K562 (cell line): ENCODE results near the gene EHD3. TPM values are rescaled to one million over a fixed set of nuclear protein-coding genes. Genes with fewer than 3 reads are reported as not detected.

Source experiments
- ATAC-seq: fragments of 200-7000 bp; cut with Tn5 transposase; 3 replicates; pipeline ENCODE4 v1.9.1; 2020; ENCODE audit warnings: moderate library complexity
- BruUV-seq: library from RNA; stranded (reverse); fragments of 400-500 nt; replicated peaks from 2 replicates; lab custom pipeline; 2021; lab: Mats Ljungman, UMichigan
- CTCF ChIA-PET: fragments of 300-600 bp; formaldehyde crosslinking; extraction: SDS; loops from one replicate; lab custom pipeline; 2021; ENCODE audit warnings: low intra/inter-chr PET ratio; lab: Yijun Ruan, JAX
- POLR2A ChIA-PET: fragments of 300-600, 350-650 bp; sonication (Branson Sonifier 250); formaldehyde crosslinking; extraction: SDS; loops from one replicate; lab custom pipeline; 2021; ENCODE audit warnings: antibody characterized with exemption, inconsistent platforms; lab: Yijun Ruan, JAX
- DNase-seq, 4 experiments: peaks; one replicate each; pipeline versions ENCODE4 v3.0.0 to v3.0.0-alpha.2; 2011 to 2018; ENCODE audit warnings: low spot score in 3 of 4, mixed read lengths in 3 of 4; ENCODE audit errors: extremely low read depth in 1 of 4
- FAIRE-seq: peaks from 2 replicates; lab custom pipeline; 2011; peaks lifted over from hg19 to GRCh38; lab: Jason Lieb, UNC
- H2AFZ ChIP-seq: 2 replicates; pipeline ENCODE4 v1.6.0; 2011; ENCODE audit warnings: low read depth, low read length, control low read depth, inconsistent platforms
- H3K27ac ChIP-seq: fragments of 200-600 bp; 3 replicates; pipeline ENCODE4 v1.8.0; 2011; ENCODE audit warnings: low read depth, mild to moderate bottlenecking, control low read depth, inconsistent platforms, low read length, moderate library complexity, mixed read lengths; ENCODE audit errors: extremely low read depth
- H3K27me3 ChIP-seq, 2 experiments: fragments of 300-600 bp in 1 of 2; 2 replicates in 1 of 2; 3 replicates in 1 of 2; pipeline versions ENCODE4 v1.6.0 to v1.8.0; 2011; ENCODE audit warnings: inconsistent platforms in 2 of 2, low read length in 2 of 2, mild to moderate bottlenecking in 1 of 2, mixed read lengths in 1 of 2, moderate library complexity in 1 of 2; ENCODE audit not compliant: control insufficient read depth in 2 of 2, insufficient read depth in 2 of 2
- H3K36me3 ChIP-seq: fragments of 300-600 bp; 3 replicates; pipeline ENCODE4 v1.8.0; 2011; ENCODE audit warnings: mild to moderate bottlenecking, low read length, inconsistent platforms; ENCODE audit not compliant: control insufficient read depth, insufficient read depth
- H3K4me1 ChIP-seq, 2 experiments: fragments of 200-600 bp in 1 of 2; replicated peaks in 1 of 2; 2 replicates in 1 of 2; 3 replicates in 1 of 2; pipeline versions ENCODE4 v1.5.1 to v1.8.0; 2011; ENCODE audit warnings: inconsistent platforms in 2 of 2, low read length in 2 of 2, mild to moderate bottlenecking in 1 of 2, mixed read lengths in 1 of 2, moderate library complexity in 1 of 2; ENCODE audit not compliant: control insufficient read depth in 2 of 2, insufficient read depth in 2 of 2
- H3K4me2 ChIP-seq: 2 replicates; pipeline ENCODE4 v1.6.1; 2011; ENCODE audit warnings: low read length, control low read depth, inconsistent platforms, mixed read lengths; ENCODE audit not compliant: insufficient read depth
- H3K4me3 ChIP-seq: fragments of 200-600 bp; sonication (generic), shearing (Covaris generic); 2 replicates; pipeline ENCODE4 v1.5.1; 2016; ENCODE audit warnings: control low read depth, inconsistent platforms
- H3K79me2 ChIP-seq: fragments of 200-600 bp; 3 replicates; pipeline ENCODE4 v1.8.0; 2011; ENCODE audit warnings: low read length, inconsistent platforms; ENCODE audit not compliant: control insufficient read depth, insufficient read depth
- H3K9ac ChIP-seq, 2 experiments: 2 replicates each; pipeline versions ENCODE4 v1.6.0 to v1.6.1; 2011; ENCODE audit warnings: low read depth in 2 of 2, low read length in 2 of 2, control low read depth in 1 of 2, inconsistent platforms in 1 of 2, mild to moderate bottlenecking in 1 of 2, mixed read lengths in 1 of 2; ENCODE audit not compliant: insufficient read depth in 1 of 2
- H3K9me1 ChIP-seq: one replicate; pipeline ENCODE4 v1.6.0; 2011; ENCODE audit warnings: inconsistent platforms, mild to moderate bottlenecking, low read length, moderate library complexity; ENCODE audit not compliant: control insufficient read depth, insufficient read depth
- H3K9me3 ChIP-seq: replicated peaks from 2 replicates; pipeline ENCODE4 v1.5.1; 2011; ENCODE audit warnings: low read depth, low read length, inconsistent platforms; ENCODE audit not compliant: control insufficient read depth, insufficient read depth
- H4K20me1 ChIP-seq: replicated peaks from 2 replicates; pipeline ENCODE4 v1.6.1; 2011; ENCODE audit warnings: low read length, inconsistent platforms, mixed read lengths; ENCODE audit not compliant: control insufficient read depth, insufficient read depth
- ARNT ChIP-seq, 2 experiments: fragments of 450-650 bp; IDR thresholded peaks; 2 replicates each; pipeline ENCODE4 v1.6.1; 2016; ENCODE audit warnings: mild to moderate bottlenecking in 1 of 2
- POLR2AphosphoS5 ChIP-seq: IDR thresholded peaks from 2 replicates; pipeline ENCODE4 v1.6.1; 2011; ENCODE audit warnings: mild to moderate bottlenecking, low read depth, low read length, moderate library complexity; ENCODE audit not compliant: control insufficient read depth, insufficient read depth
- PTRF ChIP-seq: fragments of 450-650 bp; IDR thresholded peaks from 2 replicates; pipeline ENCODE4 v1.6.1; 2016; ENCODE audit warnings: mild to moderate bottlenecking, missing genetic modification characterization, missing compliant biosample characterization
- SAP30 ChIP-seq: fragments of 200-600 bp; sonication (generic); IDR thresholded peaks from 2 replicates; pipeline ENCODE4 v1.6.1; 2012; ENCODE audit warnings: borderline replicate concordance, low read depth, mild to moderate bottlenecking, moderate library complexity, low read length, control low read depth, inconsistent platforms; ENCODE audit not compliant: insufficient read depth, poor library complexity, severe bottlenecking
- SP2 ChIP-seq: IDR thresholded peaks from 2 replicates; pipeline ENCODE4 v1.6.1; 2011; ENCODE audit warnings: mild to moderate bottlenecking, low read depth, low read length, moderate library complexity; ENCODE audit not compliant: poor library complexity, severe bottlenecking; ENCODE audit errors: extremely low read depth
- SRSF7 ChIP-seq: fragments of 200-400 bp; formaldehyde crosslinking; optimal IDR thresholded peaks from 2 replicates; pipeline ENCODE3; 2017; ENCODE audit warnings: mild to moderate bottlenecking, low read depth, low read length
- ZNF263 ChIP-seq: sonication (generic); formaldehyde crosslinking; IDR thresholded peaks from 2 replicates; pipeline ENCODE4 v1.8.0; 2022; ENCODE audit warnings: mild to moderate bottlenecking, missing genetic modification reagents, borderline replicate concordance
- WGBS: fragments of 100-300 bp; shearing (Covaris generic); methylation state at CpG from one replicate; pipeline ENCODE4 v1.1.6; 2016; ENCODE audit warnings: low coverage, mixed read lengths; ENCODE audit not compliant: insufficient coverage; ENCODE audit errors: missing lambda C conversion rate; 5-methylcytosine and 5-hydroxymethylcytosine counted together
- in situ Hi-C: fragments of 300-500 bp; cut with MboI; formaldehyde crosslinking; loops from 4 replicates; pipeline ENCODE4 v1.15.0; 2018; ENCODE audit warnings: inconsistent platforms, mixed read lengths
- intact Hi-C: fragments of 100-400 bp; cut with micrococcal nuclease; formaldehyde crosslinking; loops from 2 replicates; pipeline ENCODE4 v1.14.2; 2022
- polyA plus RNA-seq, 8 experiments: library from polyadenylated mRNA; depleted of rRNA in 4 of 8; stranded (reverse) in 5 of 8; unstranded in 3 of 8; fragments of >200 nt; fragmentation: Nextera tagmentation in 2 of 8; fragmentation: Illumina TruSeq in 1 of 8; extraction: Ambion mirVana in 2 of 8; extraction: Trizol in 1 of 8; gene quantifications; 2 replicates each; pipeline versions ENCODE4 v1.2.1 to v1.2.3, GENCODE V29; 2011 to 2014; ENCODE audit warnings: inconsistent platforms in 1 of 8, missing spikeins in 1 of 8
- total RNA-seq, 7 experiments: library from RNA; depleted of rRNA in 6 of 7; stranded (reverse); fragments of >200 nt in 6 of 7; fragmentation: Illumina TruSeq in 2 of 7; extraction: Trizol in 2 of 7; gene quantifications; 2 replicates each; pipeline versions ENCODE4 v1.2.1 to v1.2.3, GENCODE V29; 2011 to 2021; ENCODE audit warnings: low replicate concordance in 1 of 7
- TF ChIP-seq, protein P1 (sequence below): fragments of 150-350 bp; IDR thresholded peaks from 2 replicates; pipeline ENCODE4 v1.6.1; 2014; ENCODE audit warnings: low read depth, mild to moderate bottlenecking, low read length, borderline replicate concordance
- TF ChIP-seq, protein P2 (sequence below): fragments of 250-450 bp; sonication (Bioruptor Pico); IDR thresholded peaks from 2 replicates; pipeline ENCODE4 v1.9.0; 2021; ENCODE audit warnings: mild to moderate bottlenecking
- TF ChIP-seq, protein P3 (sequence below): sonication (generic); formaldehyde crosslinking; IDR thresholded peaks from 2 replicates; pipeline ENCODE4 v1.8.0; 2022; ENCODE audit warnings: mild to moderate bottlenecking, low read depth, missing genetic modification reagents

Gene EHD3
- total and polyA plus RNA-seq, 9 of the 15 experiments (the other 6 are each of a cell fraction or from before 2014, with no cell fraction given), result under 0.01 to 0.04 (median 0.03) TPM; not detected in 3

DNA sequence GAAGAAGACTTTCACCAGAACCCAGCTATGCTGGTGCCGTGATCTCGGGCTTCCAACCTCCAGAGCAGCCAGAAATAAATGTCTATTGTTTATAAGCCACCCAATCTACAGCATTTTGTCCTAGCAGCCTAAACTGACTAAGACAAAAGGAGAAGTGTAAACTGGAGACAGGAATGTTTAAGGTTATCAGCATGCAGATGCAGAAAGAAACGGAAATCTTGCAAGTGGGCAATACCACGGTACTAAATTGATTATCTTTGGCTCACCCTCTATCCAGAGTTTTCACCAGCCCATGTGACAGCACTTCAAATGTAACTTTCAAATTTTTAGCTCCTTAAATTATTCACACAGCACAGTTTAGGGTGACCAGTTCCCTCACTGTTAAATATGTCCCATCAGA lies 10.9 kb upstream of the EHD3 start:
- no peaks in the 10 kb centered on the region for H3K36me3 ChIP-seq
- no peak overlapping the region for H2AFZ ChIP-seq
- no peaks in the 10 kb centered on the region for H3K9me1 ChIP-seq
- no peak overlapping the region for H3K27ac ChIP-seq
- no peak overlapping the region for H3K4me2 ChIP-seq
- WGBS, result 0% methylated on average over 4 of the region's 4 CpGs
- peaks cover 0 to 17% of the 10 kb centered on the region in 2 experiments; a peak in 4 of 5 replicates for H3K27me3 ChIP-seq
- TF ChIP-seq SAP30, result no peak
- TF ChIP-seq SRSF7, result no peak
- TF ChIP-seq, protein P1, sequence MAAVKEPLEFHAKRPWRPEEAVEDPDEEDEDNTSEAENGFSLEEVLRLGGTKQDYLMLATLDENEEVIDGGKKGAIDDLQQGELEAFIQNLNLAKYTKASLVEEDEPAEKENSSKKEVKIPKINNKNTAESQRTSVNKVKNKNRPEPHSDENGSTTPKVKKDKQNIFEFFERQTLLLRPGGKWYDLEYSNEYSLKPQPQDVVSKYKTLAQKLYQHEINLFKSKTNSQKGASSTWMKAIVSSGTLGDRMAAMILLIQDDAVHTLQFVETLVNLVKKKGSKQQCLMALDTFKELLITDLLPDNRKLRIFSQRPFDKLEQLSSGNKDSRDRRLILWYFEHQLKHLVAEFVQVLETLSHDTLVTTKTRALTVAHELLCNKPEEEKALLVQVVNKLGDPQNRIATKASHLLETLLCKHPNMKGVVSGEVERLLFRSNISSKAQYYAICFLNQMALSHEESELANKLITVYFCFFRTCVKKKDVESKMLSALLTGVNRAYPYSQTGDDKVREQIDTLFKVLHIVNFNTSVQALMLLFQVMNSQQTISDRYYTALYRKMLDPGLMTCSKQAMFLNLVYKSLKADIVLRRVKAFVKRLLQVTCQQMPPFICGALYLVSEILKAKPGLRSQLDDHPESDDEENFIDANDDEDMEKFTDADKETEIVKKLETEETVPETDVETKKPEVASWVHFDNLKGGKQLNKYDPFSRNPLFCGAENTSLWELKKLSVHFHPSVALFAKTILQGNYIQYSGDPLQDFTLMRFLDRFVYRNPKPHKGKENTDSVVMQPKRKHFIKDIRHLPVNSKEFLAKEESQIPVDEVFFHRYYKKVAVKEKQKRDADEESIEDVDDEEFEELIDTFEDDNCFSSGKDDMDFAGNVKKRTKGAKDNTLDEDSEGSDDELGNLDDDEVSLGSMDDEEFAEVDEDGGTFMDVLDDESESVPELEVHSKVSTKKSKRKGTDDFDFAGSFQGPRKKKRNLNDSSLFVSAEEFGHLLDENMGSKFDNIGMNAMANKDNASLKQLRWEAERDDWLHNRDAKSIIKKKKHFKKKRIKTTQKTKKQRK, result no peak
- no peak for TF ChIP-seq SP2
- no peak for TF ChIP-seq ZNF263 (CRISPR knock-in tag)
- TF ChIP-seq ARNT (IDR thresholded peaks at IDR 0.05), result no peak
- TF ChIP-seq PTRF (tag), result no peak
- TF ChIP-seq POLR2AphosphoS5, result no peak
- TF ChIP-seq, protein P2, sequence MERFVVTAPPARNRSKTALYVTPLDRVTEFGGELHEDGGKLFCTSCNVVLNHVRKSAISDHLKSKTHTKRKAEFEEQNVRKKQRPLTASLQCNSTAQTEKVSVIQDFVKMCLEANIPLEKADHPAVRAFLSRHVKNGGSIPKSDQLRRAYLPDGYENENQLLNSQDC (CRISPR knock-in tag), result no peak
- TF ChIP-seq, protein P3, sequence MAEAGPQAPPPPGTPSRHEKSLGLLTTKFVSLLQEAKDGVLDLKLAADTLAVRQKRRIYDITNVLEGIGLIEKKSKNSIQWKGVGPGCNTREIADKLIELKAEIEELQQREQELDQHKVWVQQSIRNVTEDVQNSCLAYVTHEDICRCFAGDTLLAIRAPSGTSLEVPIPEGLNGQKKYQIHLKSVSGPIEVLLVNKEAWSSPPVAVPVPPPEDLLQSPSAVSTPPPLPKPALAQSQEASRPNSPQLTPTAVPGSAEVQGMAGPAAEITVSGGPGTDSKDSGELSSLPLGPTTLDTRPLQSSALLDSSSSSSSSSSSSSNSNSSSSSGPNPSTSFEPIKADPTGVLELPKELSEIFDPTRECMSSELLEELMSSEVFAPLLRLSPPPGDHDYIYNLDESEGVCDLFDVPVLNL, result no peak
- POLR2A ChIA-PET, result no interaction called here
- CTCF ChIA-PET, result no interaction called here
- no peaks in the 10 kb centered on the region for H4K20me1 ChIP-seq
- FAIRE-seq (no peak), ATAC-seq (no peak), DNase-seq (no peak)
- BruUV-seq, result no TSS peak
- in situ Hi-C loops (no loop called here), intact Hi-C loops (no loop called here)
- H3K4me1 ChIP-seq, result no peaks in the 10 kb centered on the region
- H3K9me3 ChIP-seq, result no peaks in the 10 kb centered on the region
- H3K79me2 ChIP-seq, result no peaks in the 10 kb centered on the region
- H3K9ac ChIP-seq, result no peak overlapping the region
- H3K4me3 ChIP-seq, result no peak overlapping the region
